PC-3 (cell line): ENCODE data around the gene IBSP.

ENCODE experiments used
- EZH2 ChIP-seq: fragments of 300-600 bp; sonication (generic); IDR thresholded peaks from one replicate; pipeline ENCODE4 v1.6.1; 2017; ENCODE audit warnings: antibody characterized with exemption, mild to moderate bottlenecking, low read length; ENCODE audit not compliant: unreplicated experiment
- EZH2phosphoT487 ChIP-seq: fragments of 300-600 bp; sonication (generic); IDR thresholded peaks from 2 replicates; pipeline ENCODE4 v1.6.1; 2018; ENCODE audit warnings: mild to moderate bottlenecking, antibody characterized with exemption, low read length, borderline replicate concordance
- TF ChIP-seq, protein P1 (sequence below): fragments of 300-600 bp; sonication (generic); conservative IDR thresholded peaks from 2 replicates; pipeline ENCODE4 v1.5.1; 2017; ENCODE audit warnings: antibody characterized with exemption, low read depth, mild to moderate bottlenecking, low read length

DNA sequence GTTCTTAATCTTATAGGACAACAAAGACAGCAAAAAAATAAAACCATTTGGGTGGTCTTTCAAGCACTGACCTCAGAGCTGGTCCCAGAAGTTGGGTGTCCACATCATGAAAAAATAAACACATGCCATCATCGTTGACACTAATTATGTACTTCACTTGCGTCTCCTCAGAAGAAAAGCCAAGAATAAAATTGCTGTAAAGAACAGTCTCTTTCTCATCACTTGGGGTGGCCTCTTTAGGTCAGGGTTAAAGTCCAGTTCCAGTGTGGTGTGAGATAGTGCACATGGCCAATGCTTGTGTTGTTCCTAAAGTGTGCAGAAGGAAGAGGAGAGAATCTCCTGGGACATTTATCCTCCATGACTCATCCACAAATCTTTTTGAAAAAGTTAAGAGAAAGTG, 49.5 kb upstream of the IBSP start:
- TF ChIP-seq, protein P1, sequence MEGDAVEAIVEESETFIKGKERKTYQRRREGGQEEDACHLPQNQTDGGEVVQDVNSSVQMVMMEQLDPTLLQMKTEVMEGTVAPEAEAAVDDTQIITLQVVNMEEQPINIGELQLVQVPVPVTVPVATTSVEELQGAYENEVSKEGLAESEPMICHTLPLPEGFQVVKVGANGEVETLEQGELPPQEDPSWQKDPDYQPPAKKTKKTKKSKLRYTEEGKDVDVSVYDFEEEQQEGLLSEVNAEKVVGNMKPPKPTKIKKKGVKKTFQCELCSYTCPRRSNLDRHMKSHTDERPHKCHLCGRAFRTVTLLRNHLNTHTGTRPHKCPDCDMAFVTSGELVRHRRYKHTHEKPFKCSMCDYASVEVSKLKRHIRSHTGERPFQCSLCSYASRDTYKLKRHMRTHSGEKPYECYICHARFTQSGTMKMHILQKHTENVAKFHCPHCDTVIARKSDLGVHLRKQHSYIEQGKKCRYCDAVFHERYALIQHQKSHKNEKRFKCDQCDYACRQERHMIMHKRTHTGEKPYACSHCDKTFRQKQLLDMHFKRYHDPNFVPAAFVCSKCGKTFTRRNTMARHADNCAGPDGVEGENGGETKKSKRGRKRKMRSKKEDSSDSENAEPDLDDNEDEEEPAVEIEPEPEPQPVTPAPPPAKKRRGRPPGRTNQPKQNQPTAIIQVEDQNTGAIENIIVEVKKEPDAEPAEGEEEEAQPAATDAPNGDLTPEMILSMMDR, result no peak
- TF ChIP-seq EZH2, result no peak
- no peak for TF ChIP-seq EZH2phosphoT487
